HEK293T (cell line): ENCODE data around the gene EIF3D.

Source experiments
- BHLHE40 ChIP-seq: fragments of 450-650 bp; IDR thresholded peaks from 2 replicates; pipeline ENCODE4 v1.6.1; 2016; ENCODE audit warnings: mild to moderate bottlenecking, moderate library complexity, borderline replicate concordance
- CTBP1 ChIP-seq: fragments of 450-650 bp; IDR thresholded peaks from 2 replicates; pipeline ENCODE4 v1.6.1; 2016; ENCODE audit warnings: borderline replicate concordance
- FOXK2 ChIP-seq: fragments of 450-650 bp; IDR thresholded peaks from 2 replicates; pipeline ENCODE4 v1.6.1; 2016; ENCODE audit warnings: mild to moderate bottlenecking
- L3MBTL2 ChIP-seq: fragments of 450-650 bp; conservative IDR thresholded peaks from 2 replicates; pipeline ENCODE4 v1.6.1; 2016; ENCODE audit warnings: mild to moderate bottlenecking
- LEF1 ChIP-seq: fragments of 450-650 bp; IDR thresholded peaks from 2 replicates; pipeline ENCODE4 v1.6.1; 2017; ENCODE audit warnings: mild to moderate bottlenecking, borderline replicate concordance
- SP1 ChIP-seq: fragments of 450-650 bp; IDR thresholded peaks from 2 replicates; pipeline ENCODE4 v1.6.1; 2017
- SUZ12 ChIP-seq: fragments of 450-650 bp; IDR thresholded peaks from 2 replicates; pipeline ENCODE4 v1.6.1; 2016; ENCODE audit warnings: mild to moderate bottlenecking
- ZNF384 ChIP-seq: fragments of 450-650 bp; IDR thresholded peaks from 2 replicates; pipeline ENCODE4 v1.6.1; 2016

DNA sequence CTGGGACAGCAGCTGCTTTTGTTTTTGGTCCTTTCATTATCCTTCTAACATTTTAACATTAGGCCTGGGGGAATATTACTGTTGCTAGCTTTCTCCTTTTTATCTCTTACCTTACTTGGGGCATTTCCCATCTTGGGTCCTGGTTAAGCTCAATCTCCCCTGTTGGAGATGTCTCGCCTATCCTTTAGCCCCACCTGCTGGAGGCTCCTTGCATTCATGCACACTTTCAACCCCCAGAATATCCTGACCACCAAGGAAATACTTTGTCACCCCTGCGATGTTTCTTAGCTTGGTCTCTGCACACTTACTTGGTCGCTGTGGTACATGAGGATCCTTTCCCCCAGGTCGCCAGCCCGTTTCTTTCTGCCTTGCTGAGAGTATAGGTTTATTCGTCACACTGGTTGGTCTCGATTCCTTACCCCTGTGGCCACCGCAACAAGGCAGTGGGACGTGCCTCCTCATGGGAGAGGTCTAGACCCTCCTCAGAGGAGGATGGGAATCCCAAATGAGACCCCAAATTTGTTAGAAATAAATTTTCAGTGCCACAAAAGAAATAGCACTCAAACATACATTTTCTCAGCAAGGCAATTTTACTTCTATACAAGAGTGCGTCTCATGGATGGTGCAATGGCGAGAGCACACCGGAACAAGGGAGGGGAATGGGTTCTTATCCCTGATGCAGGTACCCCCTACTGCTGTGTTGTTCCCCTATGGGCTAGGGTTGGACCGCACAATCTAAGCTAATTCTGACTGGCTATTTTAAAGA lies 42.2 kb downstream of the EIF3D start:
- TF ChIP-seq FOXK2 (no peak), BHLHE40 (no peak), ZNF384 (no peak), SP1 (no peak), L3MBTL2 (no peak), CTBP1 (no peak), LEF1 (no peak), SUZ12 (no peak)
